Measurements from ENCODE around the gene MYO19.
"Not testable (repeated sequence)": the region's sequence is repeated elsewhere in the genome, so short reads cannot be mapped to it uniquely, and the experiment has no call there.

MYO19 gene

DNA sequence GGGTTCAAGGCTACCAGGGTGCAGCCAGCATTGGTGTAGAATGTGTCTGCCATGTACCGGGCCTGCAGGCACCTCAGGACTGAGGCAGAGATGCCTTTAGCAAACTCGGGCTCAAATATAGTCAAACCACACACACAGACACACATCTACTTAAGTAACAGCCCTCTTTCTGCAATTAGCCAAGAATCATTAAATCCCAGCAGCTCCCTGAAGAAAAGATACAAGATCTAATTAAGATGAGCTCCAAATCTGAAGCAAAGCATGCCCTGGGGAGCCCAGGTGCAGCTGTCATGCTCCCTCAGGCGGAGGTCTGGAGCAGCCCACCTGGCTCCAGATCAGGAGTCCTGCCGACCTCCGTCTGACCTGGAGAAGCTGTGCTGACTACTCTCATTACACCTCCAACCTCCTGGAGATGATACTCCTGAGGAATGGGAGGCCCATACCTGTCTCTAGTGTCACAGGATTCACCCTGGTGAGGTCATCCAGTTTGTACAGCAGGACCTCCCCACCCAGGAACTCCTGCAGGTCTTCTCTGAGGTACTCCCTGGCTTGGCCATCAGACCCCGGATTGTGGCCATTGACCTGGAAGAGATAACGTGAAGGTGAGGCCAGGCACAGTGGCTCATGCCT lies 6.9 kb downstream of the MYO19 start:
- DNase-seq: no peak

DNA sequence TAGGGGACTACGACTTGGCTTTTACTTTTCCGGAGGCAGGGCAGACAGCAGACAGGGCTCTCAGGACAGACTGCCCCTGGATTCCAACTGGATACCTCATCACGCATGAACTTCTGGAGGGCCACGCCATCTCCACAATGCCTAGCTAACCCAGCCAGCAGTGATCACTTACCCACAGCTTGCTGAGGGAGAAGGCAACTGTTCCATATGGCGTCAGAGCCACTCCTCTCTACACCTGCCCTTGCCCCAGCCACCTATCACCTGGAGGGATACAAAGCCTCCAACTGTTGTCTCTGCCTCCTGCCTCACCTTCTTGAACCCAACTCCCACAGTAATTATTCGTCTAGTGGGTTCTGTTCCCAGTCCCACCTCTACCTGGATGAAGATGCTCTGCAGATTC lies 8.8 kb downstream of the MYO19 start:
- DNase-seq: no peak

DNA sequence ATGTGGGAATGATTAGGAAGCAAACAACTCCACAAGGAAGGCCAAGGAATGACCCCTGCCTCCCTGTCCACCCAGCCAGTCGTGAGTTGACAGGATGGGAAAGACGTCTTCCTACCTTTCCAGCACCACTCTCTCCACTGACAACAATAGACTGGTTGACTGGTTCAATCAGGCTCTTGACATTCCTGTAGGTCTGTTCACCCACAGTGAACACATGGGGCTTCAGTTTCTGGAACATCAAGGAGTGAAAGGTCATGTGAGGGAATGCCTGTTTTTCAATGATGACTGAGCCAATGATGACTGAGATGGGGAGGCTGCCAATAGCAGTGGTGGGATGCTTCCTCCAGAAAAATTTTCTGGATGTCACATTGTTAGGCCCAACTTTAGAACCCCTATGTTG lies 9.6 kb downstream of the MYO19 start:
- DNase-seq: no peak

DNA sequence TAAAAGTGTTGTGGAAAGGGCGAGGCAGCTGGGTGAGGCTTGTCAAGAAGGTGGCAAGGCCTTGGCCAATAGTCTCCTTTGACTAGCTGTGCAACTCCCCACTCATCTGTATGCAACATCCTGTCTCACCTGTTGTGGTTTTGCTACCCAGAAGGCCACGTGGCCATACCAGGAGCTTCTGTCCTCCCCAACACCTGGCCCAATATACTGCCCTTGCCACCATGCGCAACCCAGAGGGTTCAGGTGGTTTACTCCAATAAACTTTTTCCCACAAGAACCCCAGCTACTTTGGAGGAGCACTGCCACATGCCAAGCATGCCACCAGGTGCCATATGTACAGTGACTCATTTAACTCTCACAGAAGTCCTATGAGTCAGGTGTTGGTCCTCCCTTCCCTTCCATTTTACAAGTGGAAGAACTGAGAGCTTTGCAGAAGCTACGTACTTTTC lies 10.2 kb downstream of the MYO19 start:
- DNase-seq: no peak

DNA sequence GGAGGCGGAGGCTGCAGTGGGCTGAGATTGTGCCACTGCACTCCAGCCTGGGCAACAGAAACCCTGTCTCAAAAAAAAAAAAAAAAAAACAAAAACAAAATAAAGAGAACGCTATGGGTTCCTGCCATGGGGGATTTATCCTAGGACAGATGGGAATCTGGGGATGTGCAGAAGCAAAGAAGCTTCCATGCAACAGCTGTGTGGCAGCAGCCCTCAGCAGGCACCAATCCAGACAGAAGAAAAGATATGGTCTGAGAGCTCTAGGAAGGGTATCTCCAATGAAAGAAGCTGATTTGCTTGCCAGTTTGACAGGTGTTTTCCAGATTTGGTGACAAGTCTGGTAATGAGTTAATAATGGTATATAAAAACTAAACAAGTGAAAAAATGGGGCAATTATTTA lies 11.6 kb downstream of the MYO19 start:
- DNase-seq: no peak

DNA sequence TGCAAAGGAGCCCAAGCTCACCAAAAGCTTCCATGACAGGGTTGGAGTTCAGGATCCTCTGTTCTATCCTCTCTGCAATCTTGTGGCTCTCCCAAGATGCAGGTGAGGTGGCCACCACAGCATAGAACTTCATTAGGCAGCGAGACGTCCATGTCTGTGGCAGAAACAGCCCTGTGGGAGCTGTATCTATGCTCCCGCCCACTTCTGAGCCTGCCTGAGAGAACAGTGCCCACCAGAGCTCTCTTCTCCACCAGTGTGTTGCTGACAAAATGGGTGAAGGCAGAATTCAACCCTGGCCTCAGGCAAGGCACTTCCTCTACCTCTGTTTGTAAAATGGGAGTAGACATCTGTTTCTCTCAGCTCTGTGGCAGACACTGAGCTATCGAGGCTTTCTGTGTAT lies 18.8 kb downstream of the MYO19 start:
- DNase-seq: no peak

DNA sequence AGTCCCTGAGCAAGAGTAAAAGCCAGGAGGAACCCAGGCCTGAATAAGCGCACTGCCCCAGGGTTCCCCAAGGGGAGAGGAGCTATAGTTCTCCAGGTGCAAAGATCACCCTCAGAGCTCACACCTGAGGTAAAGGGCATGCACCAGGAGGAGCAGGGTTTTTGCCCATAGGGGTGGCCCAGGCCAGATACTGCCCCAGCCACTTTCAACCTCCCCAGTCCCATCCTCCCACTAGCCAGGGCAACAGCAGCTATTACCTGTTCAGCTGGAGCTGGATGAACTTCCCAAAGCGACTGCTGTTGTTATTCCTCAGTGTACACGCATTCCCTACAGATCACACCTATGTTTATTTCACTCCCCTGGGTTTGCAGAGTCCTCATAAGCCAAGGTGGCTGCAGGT lies 19.8 kb downstream of the MYO19 start:
- DNase-seq: no peak

DNA sequence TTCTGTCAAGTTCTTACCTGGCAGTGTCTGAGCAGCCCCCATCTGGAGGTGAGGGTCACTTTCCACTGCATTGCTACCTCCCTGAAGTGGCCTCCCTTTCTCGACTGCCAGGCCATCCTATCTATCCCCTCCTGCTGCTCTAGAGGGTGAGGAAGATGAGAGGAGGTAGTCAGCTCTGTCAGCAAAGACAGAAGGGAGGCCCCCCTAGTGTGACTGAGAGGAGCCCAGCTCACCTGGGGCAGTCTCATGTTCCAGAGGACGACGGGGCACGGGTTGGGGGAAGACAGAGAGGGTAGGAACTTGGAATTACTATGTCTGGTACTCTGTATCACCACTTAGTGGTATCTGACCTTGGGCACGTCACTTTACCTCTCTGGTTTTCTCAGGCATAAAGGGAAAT lies 22.0 kb downstream of the MYO19 start:
- no peak for DNase-seq

DNA sequence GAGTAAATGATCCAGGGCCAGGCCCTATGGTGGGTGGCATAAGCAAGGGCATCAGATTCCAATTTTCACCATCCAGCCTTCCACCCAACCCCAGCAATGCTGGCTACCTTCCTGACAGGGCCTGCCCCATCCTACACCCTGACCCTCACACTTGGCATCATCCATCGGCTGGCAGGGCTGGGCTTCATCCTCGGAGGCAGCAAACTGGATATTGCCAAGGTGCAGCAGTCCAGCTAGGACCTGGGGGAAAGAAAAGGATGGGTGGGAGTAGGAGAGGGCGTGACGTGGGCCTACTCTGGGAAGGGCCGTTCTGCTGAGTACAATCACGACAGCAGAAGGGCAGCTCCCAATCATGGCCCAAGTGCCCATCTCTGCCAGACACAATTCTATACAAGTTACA lies 23.5 kb downstream of the MYO19 start:
- no peak for DNase-seq

DNA sequence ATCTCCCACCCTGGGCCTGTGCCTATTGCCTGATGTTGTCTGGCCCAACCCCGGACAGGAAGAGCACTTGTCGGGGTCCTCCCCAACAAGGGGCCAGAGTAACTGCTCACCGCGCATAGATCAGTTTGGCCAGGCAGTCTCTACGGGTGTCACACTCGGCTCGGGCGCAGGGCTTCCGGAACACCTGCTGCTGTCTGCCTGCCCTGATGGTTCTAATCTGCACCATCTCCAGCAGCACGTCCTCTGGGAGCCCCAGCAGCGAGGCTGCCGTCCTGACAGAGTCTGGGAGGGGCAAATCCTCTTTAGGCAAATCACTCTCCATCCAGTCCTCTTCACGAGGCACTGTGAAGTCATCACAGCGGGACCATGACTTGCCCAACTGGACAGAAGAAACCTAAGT lies 24.0 kb downstream of the MYO19 start:
- no peak for DNase-seq

DNA sequence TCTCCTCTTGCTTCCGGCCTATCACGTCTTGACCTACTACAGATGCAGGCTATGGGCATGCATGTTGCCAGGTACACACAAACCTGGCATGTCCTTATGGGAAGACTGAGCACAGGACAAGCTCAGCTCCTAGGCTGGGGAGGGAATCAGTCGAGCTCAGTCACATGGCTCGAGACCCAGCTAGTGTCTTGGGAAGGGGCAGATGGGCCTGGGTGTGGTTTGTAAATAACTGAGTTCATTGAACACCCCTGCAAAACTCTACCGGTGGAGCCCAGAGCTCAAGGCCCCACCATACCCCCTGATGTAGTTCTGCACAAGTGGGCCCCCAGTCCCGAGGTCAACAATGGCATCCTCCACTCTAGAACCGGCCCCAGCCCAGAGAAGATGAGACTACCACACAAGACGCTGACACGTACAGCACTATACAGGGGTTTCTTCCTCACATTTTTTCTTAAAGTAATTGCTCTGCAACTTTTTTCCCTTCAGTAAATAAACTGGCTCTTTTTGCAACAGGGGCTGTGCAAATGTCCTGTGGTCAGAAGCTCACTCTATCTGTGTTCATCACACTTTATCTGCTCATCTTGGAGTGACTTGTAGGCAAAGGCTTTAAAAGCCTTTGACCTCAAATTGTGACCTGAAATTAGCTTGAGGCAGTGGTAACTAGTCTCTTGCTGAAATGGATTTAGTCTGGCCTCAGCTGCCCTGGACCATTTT lies 25.2 kb downstream of the MYO19 start:
- DNase-seq: no peak

DNA sequence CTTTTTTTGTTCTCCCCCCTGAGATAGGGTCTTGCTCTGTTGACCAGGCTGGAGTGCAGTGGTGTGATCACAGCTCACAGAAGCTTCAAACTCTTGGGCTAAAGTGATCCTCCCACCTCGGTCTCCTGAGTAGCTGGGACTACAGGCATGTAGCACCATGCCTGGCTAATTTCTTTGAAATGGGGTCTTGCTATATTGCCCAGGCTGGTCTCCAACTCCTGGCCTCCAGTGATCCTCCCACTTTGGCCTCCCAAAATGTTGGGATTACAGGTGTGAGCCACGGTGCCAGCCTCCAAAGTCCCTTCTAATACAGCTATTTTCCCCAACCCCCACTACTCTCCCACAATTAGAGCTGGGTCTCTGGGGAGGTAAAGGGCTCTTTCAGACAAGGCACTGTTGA lies 26.2 kb downstream of the MYO19 start:
- not testable (repeated sequence) for DNase-seq

DNA sequence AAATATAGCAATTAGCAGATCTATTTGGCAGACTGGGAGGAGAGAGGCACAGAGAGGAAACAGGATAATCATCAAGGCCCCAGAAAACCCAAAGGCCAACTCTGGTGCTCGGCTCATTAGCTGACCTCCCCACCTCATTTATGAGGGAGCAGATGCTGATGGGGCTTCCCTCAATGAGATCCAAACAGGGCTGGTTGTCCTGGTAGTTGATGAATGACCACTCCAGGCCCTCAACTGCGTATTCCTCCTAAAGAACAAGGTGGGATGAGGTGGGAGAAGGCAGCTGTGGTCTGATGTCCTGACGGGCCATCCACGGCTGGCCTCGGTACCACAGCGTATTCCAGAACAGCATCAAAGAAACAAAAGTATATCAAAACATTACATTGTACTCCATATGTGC lies 27.4 kb downstream of the MYO19 start:
- DNase-seq: no peak

DNA sequence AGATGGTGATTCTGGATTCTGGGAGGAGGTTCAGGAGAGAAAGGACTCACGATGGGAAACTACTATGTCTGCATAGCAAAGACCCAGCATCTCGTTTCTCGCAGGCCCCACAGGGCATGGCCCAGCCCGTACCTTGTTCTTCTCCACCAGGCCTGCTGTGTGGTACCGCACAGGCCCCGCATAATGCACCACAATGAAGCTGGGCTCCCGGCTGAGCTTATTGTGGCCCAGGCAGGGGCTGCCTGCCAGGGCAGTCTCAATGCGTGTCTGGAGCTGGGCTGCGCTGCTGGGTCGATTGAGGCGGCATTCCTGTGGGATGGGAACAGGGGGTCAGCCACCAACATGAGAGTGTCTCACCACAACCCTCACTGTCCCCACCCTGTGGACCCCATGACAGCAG lies 27.8 kb downstream of the MYO19 start:
- DNase-seq: no peak

DNA sequence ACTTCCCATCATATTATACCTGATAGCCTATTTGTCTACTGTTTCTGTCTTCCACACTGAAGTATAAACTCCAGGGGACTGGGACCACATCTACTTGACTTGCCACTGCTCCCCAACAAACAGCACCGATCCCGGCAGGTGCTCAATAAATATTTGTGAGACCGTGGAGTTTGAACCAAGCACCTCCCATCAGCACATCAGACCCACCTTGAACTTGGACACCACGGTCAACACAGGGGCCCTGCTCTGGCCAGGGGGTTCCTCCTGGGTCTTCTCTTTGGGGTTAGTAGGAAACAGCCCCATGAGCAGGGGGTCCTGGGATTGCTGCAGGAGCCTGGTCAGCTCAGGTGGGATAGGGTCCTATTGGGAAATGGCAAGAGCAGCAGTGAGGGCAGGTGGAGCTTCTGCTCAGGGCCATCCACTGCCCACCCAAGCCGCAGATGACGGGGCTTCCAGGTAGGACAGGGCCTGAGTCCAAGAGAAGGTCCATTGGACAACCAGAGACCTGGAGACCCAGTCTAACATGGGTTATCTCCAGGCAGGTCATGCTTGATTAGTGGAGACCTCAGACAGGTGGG lies 28.3 kb downstream of the MYO19 start:
- DNase-seq: no peak

DNA sequence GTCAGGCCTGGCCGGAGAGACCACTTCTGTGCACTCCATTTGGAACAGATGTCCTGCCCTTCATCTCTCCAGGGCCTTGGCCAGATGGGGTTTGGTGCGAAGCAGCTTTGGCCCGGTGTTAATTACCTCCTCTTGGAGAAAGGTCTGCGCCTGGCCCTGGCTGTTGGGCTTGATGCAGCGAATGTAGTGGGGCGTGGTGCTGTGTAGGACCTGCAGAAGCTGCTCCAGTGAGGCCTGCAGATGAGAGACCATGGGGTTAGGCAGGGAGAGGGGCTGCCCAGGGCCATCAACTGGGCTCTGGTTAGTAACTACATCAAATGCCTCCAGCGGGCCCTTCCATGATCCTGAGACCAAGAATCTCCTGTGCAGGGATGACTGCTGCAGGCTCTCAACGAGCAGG lies 29.5 kb downstream of the MYO19 start:
- no peak for DNase-seq

DNA sequence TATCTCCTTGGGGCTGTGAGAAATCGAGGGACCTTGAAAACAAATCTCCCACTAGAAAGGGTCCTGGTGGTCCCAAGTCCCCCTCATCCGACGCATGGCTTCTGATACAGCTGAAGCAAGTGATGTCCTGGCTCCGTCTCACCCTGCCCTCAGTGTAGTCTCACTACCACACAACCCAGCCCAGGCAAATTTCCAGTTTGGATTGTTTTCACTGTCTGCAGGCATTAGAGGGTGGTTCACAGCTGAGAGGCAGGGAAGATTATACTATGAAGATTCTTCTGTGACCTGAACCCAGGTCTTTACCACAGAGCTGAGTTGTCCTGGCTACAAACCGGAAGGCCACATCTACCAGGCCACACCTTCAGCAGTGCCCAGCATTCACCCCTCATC lies 30.5 kb downstream of the MYO19 start:
- no peak for DNase-seq

DNA sequence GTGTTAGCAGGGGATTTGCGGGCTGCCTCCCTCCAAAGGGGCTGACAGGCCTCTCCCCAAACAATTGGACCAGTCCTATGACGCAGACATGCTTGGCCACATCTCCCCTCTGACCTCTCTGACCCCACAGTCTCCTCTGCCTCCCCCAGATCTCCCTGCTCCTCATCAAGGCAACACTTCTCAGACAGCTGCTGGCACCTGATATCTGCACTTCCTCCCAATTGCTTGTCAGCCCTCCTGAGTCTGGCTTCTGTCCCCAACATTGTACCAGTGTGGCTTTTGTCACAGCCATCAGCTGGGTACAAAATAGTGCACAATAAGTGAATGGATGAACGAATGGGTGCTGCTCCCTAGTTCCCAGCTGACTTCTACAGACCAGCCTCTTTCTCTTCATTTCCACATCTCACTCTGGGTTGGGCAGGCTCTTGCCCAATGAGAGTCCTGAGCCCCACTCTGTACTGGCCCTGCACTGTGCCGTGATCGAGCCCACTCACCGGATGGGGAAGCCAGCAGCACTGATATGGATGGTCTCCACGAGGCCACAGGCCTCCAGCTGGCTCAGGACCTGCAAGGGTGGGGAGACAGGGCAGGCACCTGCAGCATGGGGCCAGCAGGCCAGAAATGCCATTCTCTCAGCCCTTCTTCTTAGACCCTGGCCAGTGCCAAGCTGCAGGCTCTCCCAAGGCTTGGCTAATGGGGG lies 31.1 kb downstream of the MYO19 start:
- DNase-seq: no peak

DNA sequence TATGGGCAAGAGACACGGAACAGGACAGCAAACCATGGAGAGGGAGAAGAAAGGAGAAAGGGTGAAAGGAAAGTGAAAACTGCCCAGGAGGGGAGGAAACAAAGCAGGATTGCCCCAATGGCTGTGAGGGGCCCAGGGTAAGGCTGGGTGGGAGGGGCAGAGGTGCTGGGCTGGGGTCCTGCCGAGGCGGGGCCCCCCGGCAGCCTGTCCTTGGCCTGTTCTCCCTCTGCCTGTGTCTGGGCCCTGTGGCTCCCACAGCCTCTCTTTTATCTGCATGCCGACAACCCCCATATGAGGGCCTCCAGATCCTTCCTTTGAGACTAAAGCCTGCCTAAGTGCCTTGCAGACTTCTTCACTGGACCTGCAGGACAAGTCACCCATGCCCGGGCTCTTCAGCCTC lies 32.7 kb downstream of the MYO19 start:
- DNase-seq: no peak

DNA sequence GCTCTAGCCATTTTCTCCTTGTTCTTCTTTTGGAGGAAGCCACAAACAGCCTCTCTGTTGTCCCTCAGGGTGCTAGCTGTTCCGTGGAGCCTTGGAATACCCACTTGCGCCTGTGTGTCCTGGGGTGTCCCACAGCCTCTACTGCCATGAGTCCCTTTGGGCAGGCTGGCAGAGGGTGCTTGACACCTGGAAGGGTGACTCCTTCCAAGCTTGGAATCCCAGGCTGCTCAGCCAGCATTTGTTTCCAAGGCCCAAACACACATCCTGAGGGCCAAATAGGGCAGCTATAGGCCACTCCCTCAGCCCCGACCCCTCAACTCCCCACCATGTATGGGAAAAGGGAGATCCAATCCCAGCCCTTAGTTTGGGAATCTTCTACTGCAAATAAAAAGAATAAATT lies 33.3 kb downstream of the MYO19 start:
- no peak for DNase-seq

DNA sequence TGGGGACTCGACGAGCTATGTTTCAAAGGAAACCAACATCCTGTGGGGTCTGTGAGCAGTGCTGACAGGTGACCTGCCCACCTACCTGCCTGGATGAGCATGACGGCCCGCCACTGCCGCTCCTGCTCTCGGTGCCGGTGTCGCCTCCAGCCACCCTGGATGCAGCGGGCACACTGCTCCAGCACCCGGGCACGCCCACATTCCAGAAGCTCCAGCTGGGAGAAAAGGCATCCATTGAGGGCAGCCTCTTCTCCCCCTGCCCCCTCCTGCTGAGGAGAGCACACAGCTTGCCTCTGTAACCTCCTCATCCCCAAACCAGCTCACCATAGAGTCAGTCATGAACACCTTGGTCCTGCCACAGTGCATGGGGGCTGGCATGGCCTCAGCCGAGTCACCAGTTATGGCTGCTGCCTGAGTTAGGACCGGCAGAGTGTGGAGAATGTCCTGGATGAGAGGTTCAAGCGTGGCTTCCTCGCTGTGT lies 33.9 kb downstream of the MYO19 start:
- DNase-seq: no peak

DNA sequence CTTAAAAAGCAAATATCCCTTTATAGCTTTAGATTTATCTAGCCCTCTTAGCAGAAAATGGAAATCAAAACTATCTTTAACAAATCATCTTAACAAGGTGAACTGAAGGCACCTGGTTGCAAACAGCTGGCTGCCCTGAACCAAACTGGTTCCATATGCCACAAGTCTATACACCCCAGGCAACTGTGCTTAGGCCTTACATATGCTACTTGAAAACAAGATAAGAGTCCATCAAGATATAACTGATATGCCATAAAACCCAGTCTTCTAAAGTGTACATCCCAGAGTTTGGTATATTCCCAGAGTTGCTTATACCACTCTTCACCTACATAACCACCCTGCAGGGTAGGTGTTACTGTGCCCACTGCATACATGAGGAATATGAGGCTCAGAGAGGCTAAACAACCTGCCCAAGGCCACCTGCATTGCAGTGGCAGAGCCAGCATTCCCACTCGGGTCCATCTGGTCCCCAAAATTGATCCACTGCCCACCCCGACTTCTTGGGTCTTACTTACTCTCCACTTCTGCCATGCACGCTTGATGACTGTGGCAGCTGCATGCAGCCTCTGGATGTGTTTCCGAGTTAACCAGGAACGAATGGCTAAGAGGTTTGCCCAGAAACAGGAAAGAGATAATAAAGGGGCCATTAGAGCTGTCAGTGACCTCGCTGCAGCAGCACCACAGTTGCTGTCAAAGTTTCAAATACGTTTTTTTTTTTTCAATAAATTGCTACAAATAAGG lies 35.9 kb downstream of the MYO19 start:
- no peak for DNase-seq

DNA sequence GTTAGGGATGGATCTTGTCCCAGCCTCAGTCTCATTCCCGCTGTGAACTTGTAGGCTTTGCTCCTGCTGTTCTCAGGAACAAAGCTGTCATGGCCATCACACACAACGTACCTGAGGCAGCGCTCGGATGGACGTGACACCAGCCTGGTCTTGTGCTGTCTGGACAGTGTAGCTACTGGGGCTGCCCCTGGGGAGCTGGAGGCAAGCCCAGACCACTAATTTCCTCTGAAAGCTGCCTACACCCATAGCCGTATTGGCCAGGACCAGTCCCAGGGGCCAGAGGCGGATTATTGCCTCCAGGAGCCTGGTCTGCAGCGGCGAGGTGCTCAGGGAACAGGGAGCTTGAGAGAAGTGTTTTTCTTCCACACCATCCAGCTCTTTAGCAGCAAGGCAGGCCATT lies 36.5 kb downstream of the MYO19 start:
- no peak for DNase-seq
